RKO (cell line): ENCODE results near the gene SLC25A22.
A peak's percentile ranks its signal among the peaks of the same experiment; 100 is the strongest.

Source experiments
- DNase-seq: peaks from one replicate; pipeline ENCODE4 v3.0.0-alpha.2; 2016; ENCODE audit warnings: low spot score

The SLC25A22 gene

DNA sequence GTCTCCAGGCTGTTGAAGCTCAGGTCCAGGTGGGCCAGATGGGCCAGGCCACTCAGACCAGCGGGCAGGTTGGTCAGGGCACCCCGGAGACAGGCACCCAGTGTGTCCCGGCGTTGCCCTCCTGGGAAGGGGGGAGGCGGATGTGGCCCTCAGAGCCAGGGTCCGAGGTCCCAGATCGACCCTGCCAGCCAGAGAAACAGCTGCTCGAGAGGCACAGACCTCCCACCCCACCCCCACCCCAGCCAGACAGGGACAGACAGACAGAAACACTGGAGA, 5.3 kb upstream of the SLC25A22 start:
- DNase-seq: no peak

DNA sequence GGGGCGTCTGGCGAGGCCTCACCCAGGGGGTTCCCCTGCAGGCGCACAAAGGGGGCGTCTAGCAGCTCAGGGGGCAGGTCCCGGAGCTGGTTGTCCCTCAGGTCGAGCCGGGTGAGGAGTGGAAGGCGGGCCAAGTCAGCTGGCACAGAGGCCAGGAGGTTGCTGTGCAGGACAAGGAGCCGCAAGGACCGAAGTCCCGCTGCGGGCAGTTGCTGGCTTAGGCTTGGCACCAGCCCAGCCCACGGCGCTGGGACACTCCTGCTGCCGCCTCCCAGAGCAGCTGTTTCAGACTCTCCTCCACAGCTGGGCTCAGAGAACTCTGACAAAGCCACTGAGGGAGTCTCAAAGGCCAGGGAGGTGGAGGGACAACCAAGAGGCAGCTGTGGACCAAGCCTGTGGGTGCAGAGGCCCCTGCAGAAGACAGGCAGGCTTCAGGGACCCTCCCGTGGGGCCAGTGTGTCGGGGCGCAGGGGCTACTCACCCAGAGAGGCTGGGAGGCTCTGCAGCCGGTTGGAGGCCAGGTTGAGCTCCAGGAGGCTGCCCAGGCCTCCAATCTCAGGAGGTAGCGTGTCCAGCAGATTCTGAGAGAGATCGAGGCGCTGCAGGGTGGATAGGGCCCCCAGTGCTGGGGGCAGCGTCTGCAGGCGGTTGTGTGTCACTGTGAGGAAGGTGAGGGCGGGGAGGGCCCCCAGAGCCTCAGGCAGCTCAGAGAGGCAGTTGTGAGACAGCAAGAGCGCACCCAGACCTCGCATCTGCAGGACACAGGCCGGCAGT, 4.8 kb upstream of the SLC25A22 start:
- no peak for DNase-seq

DNA sequence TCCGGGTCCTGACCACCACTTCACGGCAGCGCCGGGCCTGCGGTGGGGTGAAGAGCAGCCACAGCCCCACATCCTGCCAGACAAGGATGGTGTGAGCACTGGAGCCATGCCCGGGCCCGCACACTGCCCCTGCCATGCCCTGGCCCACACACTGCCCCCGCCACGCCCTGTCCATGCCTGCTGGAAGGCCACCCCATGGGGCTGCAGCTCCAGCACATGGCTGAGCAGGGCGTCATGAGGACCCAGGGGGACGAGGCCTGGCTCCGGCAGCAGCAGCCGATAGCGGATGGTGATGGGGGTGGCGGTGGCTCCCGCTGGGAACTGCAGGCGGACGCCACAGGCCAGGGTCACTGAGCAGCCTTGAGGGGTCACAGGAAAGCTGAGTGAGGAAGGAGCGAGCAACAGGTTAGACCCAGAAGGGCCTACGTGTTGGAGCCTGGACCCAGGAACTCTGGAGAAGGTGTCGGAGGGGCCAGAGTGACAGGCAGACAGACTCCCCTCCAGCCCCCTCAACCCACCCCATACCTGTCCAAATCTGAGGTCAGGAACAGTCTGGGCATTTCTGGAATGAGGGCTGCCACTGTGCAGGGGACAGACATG, 4.0 kb upstream of the SLC25A22 start:
- DNase-seq: no peak

DNA sequence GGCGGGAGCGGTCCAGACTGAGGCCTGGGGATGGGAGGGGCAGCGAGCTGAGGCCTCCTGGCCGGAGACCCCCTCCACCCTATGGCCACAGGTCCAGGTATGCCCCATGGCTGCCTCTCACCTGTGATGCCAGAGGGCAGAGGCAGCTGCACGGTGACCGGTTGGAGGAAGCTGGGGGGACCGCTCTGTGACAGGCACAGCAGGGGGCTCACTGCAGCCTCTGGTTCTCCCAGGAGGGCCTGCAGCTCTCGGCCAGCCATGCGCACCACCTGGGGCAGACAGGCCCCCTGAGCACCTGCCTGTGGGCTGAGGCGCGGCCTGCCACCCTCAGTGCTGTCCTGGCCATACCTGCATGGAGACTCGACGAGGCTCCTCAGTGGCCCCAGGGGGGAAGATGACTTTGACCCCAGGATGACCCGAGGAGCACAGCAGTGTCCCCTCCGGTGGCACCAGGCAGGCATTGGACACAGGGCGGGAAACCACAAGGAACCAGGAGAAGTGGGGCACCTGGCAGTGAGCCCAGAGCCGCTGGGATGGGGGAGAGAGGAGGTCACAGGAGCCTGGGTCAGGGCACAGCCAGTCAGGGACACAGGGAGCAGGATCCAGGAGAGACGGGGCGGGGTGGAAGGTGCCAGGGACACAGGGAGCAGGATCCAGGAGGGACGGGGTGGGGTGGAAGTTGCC, 3.2 kb upstream of the SLC25A22 start:
- DNase-seq: no peak

DNA sequence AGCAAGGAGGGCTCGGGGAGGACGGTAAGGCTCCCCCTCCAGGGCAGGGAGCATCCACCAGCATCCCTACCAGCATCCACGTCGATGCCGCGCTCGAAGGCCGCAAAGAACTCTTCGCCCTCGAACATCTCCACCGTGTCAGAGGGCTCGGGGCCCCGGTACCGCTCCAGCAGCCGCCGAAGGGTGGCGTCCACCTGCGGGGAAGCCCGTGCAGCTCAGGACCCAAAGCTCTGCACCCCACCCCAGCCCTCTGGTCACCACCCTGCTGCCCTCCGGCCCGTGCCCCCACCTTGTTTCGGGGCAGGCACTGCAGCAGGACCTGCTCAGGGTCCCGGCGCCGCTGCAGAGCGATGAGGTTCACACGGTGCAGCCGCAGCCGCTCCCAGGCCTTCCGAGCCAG, 2.4 kb upstream of the SLC25A22 start:
- DNase-seq: no peak

DNA sequence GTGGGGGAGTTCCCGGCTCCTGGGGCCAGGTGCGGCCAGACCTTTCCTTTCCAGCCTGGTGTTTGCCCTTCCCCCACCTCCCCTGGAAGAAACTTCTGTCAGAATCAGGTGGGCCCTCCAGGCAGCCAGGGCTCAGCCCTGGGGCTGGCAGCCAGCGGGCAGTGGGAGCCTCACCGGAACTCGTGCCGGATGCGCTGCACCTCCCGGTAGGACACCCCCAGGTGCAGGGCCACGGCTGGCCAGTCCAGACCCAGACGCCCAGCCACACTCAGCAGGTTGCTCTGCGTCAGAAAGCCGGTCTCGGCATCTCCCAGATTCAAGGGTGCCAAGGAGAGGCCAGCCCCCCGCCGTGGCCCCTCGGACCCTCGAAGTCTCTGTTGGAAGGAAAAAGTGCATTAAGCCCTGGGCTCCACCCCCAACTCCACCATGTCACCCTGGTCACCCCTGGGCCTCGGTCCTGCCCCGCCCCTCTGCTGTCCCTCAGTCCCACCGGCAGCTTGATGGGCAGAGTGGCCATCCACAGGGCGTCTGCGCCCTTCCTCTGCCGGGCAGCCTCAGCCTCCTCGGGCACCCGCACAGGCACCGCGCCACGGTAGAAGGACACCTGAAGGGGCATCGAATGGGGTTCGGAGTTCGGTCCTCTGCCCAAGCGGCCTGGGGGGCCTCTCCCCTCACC, 1.7 kb upstream of the SLC25A22 start:
- DNase-seq: no peak

DNA sequence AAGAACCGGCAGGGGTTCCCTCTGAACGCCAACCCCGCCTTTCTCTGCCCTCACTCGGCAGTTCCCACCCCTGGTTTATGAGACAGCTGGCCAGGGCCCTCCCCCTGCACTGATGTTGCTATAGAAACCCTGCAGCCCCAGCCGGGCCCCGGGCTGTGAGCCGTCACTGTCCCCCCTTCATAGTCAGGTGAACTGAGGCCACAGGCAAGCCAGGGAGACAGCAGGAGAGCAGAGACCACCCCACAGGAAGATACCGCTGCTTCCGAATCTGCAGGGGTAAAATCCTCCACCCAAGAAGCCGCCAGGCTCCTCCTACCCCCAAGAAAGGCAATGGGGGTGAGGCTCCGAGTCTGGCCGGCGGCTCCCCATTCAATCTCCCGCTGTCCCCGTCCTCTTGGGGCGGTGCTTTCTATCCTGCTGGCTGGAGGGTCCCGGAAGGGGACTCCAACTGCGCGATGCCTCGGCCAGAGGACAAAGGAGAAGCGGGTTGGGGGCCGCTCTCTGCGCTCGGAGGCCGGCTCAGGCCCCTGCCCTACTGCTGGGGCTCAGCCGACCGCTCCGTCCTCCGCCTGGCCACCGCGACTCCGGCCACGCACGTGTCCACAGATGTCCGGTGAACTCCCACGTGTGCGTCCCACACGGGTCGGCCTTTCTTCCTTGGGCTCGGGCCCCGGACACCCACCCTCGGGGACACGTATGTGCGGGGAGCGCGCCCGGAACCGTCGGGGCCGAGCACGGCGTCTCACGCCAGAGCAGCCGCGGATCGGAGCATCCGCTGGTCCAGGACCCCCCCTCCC, 587 bp downstream of the SLC25A22 start:
- DNase-seq: peak; percentile 89

DNA sequence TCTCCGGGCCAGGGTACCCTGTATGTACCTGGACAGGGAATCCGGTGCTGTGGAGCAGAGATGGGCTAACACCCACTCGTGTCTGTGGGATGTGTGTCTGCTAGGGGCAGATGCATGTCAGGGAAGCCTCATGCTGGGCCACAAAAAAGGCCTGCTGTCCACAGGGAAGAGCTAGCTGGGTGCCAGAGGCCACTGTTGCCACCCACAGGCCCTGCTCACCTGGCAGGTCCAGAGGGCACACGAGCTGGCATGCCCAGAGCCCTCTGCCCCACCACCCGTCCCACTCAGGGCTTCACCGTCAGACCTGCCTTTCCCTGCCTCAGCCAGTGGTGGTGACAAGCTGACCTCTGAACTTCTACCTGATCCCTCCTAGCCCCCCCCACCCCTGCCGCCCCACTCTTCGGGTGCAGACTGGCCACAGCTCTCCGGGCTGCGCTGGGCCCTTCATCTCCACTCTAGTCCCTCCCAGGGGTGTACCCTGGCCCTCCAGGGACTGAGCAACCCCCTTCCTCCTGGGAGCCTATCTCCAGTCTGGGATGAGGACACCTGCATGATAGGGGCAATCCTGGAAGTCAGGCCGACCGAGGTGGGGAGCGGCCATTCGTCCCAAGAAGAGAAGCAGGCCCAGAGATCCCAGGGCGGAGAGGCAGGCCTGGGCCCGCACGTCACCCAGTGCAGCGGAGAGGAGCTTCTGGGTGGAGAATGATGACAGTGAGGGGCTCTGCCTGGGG, 1.4 kb downstream of the SLC25A22 start:
- DNase-seq: peak; percentile 29

DNA sequence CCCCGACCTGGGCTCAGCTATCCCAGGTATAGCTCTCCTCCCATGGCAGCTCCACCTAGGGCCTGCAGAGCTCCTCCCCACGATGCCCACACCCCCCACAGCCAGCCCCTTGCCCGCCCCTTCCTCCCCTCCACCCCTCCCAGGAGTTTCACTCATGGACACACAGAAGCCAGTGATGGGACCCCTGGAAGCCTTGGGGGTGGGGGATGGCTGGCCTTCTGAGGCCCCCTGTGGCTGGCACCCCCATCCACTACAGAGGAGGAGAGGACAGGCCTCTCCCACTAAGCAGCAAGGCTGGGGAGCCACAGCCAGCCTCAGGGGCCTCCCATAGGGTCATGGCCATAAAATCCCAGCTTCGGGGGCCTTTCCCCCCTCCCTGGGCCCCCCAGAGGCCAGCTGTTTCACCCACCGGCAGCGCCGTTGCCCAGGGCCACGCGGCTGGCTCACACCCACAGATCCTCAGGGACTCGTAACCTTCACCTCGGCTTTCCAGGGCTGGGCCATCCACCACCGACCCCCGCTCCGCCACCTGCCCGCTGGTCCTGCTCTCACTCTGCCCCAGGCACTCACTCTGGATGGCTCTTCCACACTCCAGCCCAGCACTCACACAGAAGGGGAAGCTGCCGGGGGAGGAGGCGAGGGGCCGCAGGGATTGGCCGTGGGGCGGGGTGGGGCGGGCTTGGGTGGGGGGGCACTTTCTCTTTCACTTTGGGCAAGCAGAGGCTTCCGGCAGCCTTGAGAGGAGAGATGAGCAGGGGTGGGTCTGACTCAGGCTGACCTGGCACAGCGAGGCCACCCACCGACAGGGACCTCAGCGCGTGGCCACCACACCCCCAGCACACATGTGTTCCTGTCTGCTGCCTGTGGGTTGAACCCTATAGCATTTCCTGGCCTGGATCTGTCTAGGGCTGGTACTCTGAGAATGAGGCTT, 2.2 kb downstream of the SLC25A22 start:
- DNase-seq: peak; percentile 95

DNA sequence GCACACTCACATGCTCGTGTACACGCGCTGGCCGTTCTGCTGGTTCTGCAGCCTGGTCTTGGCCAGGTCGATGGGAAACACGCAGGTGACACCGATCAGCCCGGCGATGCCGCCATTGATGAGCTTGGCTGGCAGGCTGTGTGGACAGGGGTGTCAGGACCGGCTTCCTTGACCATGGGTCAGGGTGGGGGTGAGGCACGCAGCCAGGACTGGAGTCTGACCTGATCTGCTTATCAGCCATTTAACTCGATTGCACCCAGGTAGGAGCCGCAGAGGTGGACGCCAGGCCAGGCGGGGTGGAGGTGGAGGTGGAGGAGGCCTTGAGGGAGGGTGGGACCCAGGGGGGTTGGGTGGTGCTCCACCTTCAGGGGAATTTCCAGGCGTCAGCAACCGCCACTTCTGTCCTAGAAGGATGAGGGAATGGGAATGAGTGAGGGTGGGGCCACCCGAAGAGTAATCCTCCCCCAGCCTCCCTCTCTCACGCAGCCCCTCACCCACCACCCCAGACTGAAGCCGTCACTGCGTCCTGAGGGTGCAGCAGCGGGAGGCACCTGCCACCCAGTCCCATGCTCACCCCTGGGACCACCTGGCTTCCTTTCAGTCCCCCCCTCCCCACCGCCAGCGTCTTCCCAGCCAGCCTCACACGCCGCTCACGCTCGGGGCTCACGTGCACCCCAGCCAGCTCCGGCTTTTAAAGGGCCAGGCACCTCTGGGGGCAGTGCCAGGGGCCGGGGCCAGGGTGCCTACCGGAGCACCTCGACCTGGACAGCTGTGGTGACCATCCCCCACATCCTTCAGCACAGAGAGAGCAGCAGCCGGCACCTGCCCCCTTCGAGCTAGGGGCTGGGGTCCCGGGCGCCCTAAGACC, 3.1 kb downstream of the SLC25A22 start:
- peak; percentile 38 for DNase-seq

DNA sequence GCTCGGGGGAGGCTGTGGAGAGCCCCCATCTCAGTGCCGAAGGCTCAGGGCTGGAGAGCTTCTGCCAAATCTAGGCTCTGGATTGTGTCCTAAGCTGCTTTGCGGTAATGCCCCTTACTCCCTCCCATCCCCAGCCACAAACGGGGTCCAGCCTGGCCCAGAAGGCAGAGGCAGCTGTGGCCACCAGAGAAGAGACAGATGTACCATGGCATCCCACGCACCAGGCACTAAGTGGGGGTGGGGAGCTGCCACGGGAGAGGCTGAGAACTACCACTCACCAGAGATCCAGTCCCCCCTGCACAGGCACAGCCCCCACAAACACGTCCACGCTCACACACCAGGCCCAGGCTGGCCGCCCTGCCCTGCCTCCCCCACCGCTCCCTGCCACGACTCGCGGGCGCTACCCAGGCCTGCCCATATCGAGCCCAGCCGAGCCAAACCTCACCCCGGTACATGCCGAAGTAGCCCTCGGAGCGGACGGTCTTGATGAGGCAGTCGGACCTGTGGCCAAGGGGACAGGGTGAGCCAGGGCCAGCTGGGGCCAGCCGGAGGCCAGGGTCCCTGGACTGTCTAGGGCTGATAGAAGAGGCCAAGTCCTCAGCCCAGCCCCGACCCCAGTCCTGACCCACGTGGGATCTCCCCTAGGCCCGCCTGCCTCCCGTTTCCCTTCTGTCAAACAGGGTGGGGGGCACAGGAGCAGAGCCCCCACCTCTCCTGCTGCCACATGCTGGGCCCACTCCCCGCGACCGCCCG, 3.9 kb downstream of the SLC25A22 start:
- DNase-seq: no peak

DNA sequence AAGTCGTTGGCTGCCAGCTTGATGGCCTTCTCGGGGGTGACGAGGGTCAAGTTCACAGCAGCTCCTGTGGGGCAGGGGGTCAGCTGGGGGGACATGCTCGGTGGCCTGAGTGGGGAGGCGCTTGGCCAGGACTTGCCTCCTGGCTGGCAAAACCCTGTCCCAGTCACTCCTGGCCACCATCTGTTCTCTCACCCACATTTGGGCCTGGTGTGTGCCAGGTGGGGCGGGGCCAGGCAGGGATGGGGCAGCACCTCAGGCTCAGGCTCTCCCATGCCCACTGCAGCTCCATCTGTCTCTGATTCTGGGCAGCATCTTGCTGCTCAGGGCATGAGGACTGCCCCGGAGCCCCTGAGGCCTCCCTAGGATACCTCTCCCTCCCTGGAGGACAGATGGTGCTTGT, 4.5 kb downstream of the SLC25A22 start:
- DNase-seq: no peak

DNA sequence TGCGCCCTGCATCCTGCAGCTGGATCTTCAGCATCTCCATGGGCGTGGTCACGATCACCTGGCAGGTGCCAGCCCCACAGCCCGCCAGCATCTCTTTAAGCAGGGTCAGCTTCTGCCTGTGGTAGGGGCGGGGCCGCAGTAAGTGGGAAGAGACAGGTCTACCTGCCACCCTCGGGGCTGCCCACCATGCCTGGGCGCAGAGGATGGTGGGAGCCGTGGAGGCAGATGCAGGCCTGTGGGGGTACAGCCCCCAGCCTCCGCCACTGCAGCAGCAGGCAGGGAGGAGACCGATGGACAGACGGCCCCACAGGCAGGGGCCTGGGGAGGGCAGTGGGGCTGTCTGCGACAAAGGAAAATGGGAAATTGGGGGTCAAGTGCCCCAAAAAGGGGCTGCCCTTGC, 5.2 kb downstream of the SLC25A22 start:
- no peak for DNase-seq

DNA sequence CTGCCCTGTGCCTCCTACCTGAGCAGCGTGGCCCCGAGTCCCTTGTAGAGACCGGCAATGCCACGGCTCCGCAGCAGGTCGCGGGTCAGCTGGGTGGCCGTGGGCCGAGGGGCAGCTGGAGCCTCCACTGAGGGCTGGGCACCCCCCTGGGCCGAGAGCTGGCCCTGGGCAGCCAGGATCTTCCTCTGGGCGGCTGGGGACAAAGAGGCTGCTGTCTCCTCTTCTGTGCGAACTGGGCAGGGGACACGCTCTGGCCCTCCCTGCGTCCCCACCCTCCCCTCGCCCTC, 5.6 kb downstream of the SLC25A22 start:
- DNase-seq: no peak

DNA sequence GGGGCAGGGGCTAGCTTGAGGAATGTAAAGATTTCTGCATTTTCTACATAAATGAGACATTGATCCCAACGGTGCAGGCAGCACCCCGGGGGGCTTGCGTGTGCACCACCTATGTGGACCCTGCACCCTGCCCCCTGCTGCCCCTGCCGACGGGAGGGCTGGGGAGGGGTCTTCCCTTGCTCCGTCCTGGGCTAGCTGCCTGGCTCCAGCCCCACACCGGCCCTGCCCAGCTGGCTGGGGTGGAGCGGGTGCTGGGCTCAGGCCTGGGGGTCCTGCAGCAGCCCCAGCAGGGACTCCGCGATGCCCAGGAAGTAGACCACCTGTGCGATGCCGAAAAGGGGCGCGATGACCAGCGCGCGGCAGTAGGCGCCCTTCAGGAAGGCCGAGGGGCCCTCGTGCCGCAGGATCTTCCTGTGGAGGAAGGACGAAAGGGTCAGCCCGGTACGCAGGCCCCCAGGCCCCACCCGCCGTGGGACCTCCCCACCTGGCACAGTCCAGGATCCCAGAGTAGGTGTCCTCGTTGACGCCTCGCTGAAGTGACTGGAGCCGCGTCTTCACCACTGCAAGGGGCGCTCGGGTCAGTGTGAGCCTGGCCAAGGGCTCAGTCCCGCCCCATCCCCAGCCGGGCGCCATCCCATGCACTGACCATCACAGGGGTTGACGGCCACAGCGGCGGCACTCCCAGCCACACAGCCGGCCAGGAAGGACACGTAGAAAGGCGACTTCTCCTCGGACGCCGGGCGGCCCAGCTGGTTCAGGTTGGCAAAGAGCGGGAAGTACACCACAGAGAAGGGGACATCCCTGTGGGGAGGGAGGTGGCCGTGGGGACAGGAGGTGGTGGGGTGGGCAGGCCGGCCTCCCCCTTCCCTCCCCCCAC, 6.2 kb downstream of the SLC25A22 start:
- no peak for DNase-seq

DNA sequence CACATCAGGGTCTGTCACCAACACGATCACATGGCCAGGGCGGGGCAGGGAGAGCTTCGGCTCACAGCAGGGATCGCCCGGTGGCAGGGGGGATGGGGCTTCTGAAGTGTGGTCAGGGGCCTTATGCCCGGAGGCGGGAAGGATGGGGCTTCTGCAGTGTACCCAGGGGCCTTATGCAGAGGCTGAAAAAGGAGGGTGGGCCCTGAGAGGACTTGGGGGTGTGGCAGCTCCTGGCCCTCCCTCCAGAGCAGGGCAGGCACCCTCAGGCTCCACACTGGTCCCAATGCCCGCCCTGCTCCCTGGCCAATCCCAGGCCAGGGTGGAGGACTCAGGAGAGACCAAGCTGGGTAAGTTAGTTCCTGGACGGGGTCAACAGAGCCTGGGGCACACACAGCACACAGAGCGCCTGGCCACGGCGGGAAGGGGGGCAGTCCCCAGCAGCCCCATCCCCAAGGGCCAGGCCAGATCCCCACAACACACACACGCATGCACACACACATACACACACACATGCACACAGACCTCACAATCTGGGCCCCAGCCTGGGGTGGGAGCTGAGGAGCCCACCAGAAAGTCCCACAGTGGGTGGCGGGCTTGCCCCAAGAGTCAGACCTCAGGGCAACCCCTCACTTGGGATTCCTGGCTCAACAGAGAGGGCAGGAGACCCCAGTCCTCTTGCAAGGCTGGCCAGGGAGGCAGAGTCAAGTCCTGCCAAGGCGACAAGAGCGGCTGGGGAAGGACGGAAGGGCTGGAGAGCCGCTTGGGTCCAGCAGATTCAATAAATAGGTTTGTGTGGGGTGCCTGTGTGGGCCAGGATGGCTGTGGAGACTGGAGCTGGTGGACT, 7.1 kb downstream of the SLC25A22 start:
- no peak for DNase-seq

DNA sequence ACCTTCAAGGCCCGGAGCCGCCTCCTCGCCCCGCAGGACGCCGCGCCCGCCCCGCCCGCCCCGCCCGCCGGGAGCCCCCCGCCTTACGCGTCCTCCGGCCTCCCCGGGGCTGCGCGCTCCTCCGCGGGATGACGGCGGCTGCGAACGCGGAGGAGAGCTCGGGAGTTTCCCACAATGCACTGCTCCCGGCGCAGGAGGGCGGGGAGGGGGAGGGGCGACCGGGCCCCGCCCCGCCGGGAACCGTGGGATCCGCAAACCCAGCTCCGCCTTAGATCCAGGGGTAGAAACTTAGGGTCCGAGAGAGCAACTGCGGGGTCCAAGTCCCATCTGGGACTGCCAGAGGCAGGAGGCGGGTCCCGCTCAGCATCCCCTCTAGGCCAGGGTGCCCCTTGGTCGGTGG, 8.1 kb downstream of the SLC25A22 start, which contains the start of gene CEND1:
Gene CEND1, minus strand, starts transcription at position 148 of the 400 bp plus-strand sequence. CDS start 1,514 bp downstream, outside the sequence.
- no peak for DNase-seq
